HG02938 (cell line): Measurements from ENCODE around the gene RESP18.

Source experiments
- ATAC-seq: cut with Tn5 transposase; IDR thresholded peaks from one replicate; pipeline ENCODE4 v1.9.1; 2021; ENCODE audit warnings: mild to moderate bottlenecking, moderate library complexity; ENCODE audit not compliant: unreplicated experiment

Gene RESP18

GRCh38 chr2:219332542-219332941 is at the start of gene RESP18:
Gene RESP18 (minus strand): TSS chr2:219332744.
- ATAC-seq: no peak

GRCh38 chr2:219381448-219381847 is 48.9 kb upstream of the RESP18 start:
- ATAC-seq: no peak

GRCh38 chr2:219380926-219381325 is 48.4 kb upstream of the RESP18 start:
- ATAC-seq: no peak

- no peak for ATAC-seq
These were observed 45.8 kb upstream of the RESP18 start for GRCh38 chr2:219378163-219378851.

GRCh38 chr2:219369447-219369861 is 36.9 kb upstream of the RESP18 start:
- no peak for ATAC-seq

- no peak for ATAC-seq
These were observed 36.2 kb upstream of the RESP18 start for GRCh38 chr2:219368690-219369191.

- peak; percentile 83 for ATAC-seq
These were observed 30.1 kb upstream of the RESP18 start for GRCh38 chr2:219362524-219363164.

- no peak for ATAC-seq
These were observed 29.5 kb upstream of the RESP18 start for GRCh38 chr2:219362072-219362471.

- no peak for ATAC-seq
These were observed 25.9 kb upstream of the RESP18 start for GRCh38 chr2:219358170-219359075.

- ATAC-seq: no peak
These were observed 24.3 kb upstream of the RESP18 start for GRCh38 chr2:219356834-219357233.

- ATAC-seq: no peak
These were observed 22.0 kb upstream of the RESP18 start for GRCh38 chr2:219354582-219354981.

GRCh38 chr2:219353129-219353528 is 20.6 kb upstream of the RESP18 start:
- ATAC-seq: no peak

- ATAC-seq: no peak
These were observed 20.0 kb upstream of the RESP18 start for GRCh38 chr2:219352448-219353023.

GRCh38 chr2:219350710-219351221 is 18.2 kb upstream of the RESP18 start:
- no peak for ATAC-seq

- no peak for ATAC-seq
These were observed 17.7 kb upstream of the RESP18 start for GRCh38 chr2:219350215-219350614.

- ATAC-seq: no peak
These were observed 12.3 kb upstream of the RESP18 start for GRCh38 chr2:219344751-219345430.

- ATAC-seq: no peak
These were observed 2.8 kb upstream of the RESP18 start for GRCh38 chr2:219335373-219335786.

- ATAC-seq: no peak
These were observed 1.5 kb upstream of the RESP18 start for GRCh38 chr2:219334076-219334475.

GRCh38 chr2:219331560-219332213 is 857 bp downstream of the RESP18 start:
- no peak for ATAC-seq

- ATAC-seq: no peak
These were observed 4.8 kb downstream of the RESP18 start for GRCh38 chr2:219327719-219328118.
